Measurements from ENCODE around the gene GNG8. TPM values are rescaled to one million over a fixed set of nuclear protein-coding genes. Genes with fewer than 3 reads are reported as not detected.

Gene GNG8
- total and polyA plus RNA-seq, 2 experiments from 2014 or later = 5.9 TPM; not detected in 1

Other genes with a start within 250 kb of the GNG8 start
- 16.5 and 17.4 TPM in 2 replicates for gene CCDC8, start 222.6 kb downstream of the GNG8 start, total RNA-seq (2014; rRNA removed; shearing (Covaris generic))
- 5.6 and 6.0 TPM in 2 replicates for gene CCDC8, start 222.6 kb downstream of the GNG8 start, polyA plus RNA-seq (2016; fragmentation: Nextera tagmentation; extraction: Ambion mirVana)
- gene PNMA8C, start 207.3 kb downstream of the GNG8 start, total RNA-seq (2014; rRNA removed; shearing (Covaris generic)) = 2.3 and 2.6 TPM in 2 replicates
- 0.44 and 0.59 TPM in 2 replicates for gene PNMA8C, start 207.3 kb downstream of the GNG8 start, polyA plus RNA-seq (2016; fragmentation: Nextera tagmentation; extraction: Ambion mirVana)
- gene PNMA8A, start 164.6 kb downstream of the GNG8 start, total RNA-seq (2014; rRNA removed; shearing (Covaris generic)) = 17.8 and 19.6 TPM in 2 replicates
- gene PNMA8A, start 164.6 kb downstream of the GNG8 start, polyA plus RNA-seq (2016; fragmentation: Nextera tagmentation; extraction: Ambion mirVana) = 21.7 and 28.0 TPM in 2 replicates
- gene PNMA8B, start 140.3 kb downstream of the GNG8 start, total RNA-seq (2014; rRNA removed; shearing (Covaris generic)) = 1.6 and 1.7 TPM in 2 replicates
- 0.44 and 0.80 TPM in 2 replicates for gene PNMA8B, start 140.3 kb downstream of the GNG8 start, polyA plus RNA-seq (2016; fragmentation: Nextera tagmentation; extraction: Ambion mirVana)
- 193 and 215 TPM in 2 replicates for gene CALM3, start 34.9 kb downstream of the GNG8 start, total RNA-seq (2014; rRNA removed; shearing (Covaris generic))
- 143 and 148 TPM in 2 replicates for gene CALM3, start 34.9 kb downstream of the GNG8 start, polyA plus RNA-seq (2016; fragmentation: Nextera tagmentation; extraction: Ambion mirVana)
- not detected in 2 replicates for gene PTGIR, start 11.1 kb downstream of the GNG8 start, total RNA-seq (2014; rRNA removed; shearing (Covaris generic))
- gene PTGIR, start 11.1 kb downstream of the GNG8 start, polyA plus RNA-seq (2016; fragmentation: Nextera tagmentation; extraction: Ambion mirVana) = not detected in 2 replicates
- 1.2 and 2.6 TPM in 2 replicates for gene DACT3, start 25.0 kb upstream of the GNG8 start, total RNA-seq (2014; rRNA removed; shearing (Covaris generic))
- gene DACT3, start 25.0 kb upstream of the GNG8 start, polyA plus RNA-seq (2016; fragmentation: Nextera tagmentation; extraction: Ambion mirVana) = 0.75 and 0.78 TPM in 2 replicates
- 66.6 and 68.0 TPM in 2 replicates for gene PRKD2, start 80.9 kb upstream of the GNG8 start, total RNA-seq (2014; rRNA removed; shearing (Covaris generic))
- 53.8 and 53.9 TPM in 2 replicates for gene PRKD2, start 80.9 kb upstream of the GNG8 start, polyA plus RNA-seq (2016; fragmentation: Nextera tagmentation; extraction: Ambion mirVana)
- 25.5 and 31.9 TPM in 2 replicates for gene FKRP, start 109.9 kb upstream of the GNG8 start, total RNA-seq (2014; rRNA removed; shearing (Covaris generic))
- gene FKRP, start 109.9 kb upstream of the GNG8 start, polyA plus RNA-seq (2016; fragmentation: Nextera tagmentation; extraction: Ambion mirVana) = 8.9 and 11.5 TPM in 2 replicates
- 131 and 140 TPM in 2 replicates for gene STRN4, start 110.2 kb upstream of the GNG8 start, total RNA-seq (2014; rRNA removed; shearing (Covaris generic))
- gene STRN4, start 110.2 kb upstream of the GNG8 start, polyA plus RNA-seq (2016; fragmentation: Nextera tagmentation; extraction: Ambion mirVana) = 58.0 and 62.1 TPM in 2 replicates
- gene SLC1A5, start 152.4 kb upstream of the GNG8 start, total RNA-seq (2014; rRNA removed; shearing (Covaris generic)) = 249 and 272 TPM in 2 replicates
- 103 and 109 TPM in 2 replicates for gene SLC1A5, start 152.4 kb upstream of the GNG8 start, polyA plus RNA-seq (2016; fragmentation: Nextera tagmentation; extraction: Ambion mirVana)
- gene AP2S1, start 214.6 kb upstream of the GNG8 start, total RNA-seq (2014; rRNA removed; shearing (Covaris generic)) = 115 and 140 TPM in 2 replicates
- gene AP2S1, start 214.6 kb upstream of the GNG8 start, polyA plus RNA-seq (2016; fragmentation: Nextera tagmentation; extraction: Ambion mirVana) = 278 and 299 TPM in 2 replicates
- 49.4 and 57.7 TPM in 2 replicates for gene ARHGAP35, start 224.8 kb upstream of the GNG8 start, total RNA-seq (2014; rRNA removed; shearing (Covaris generic))
- gene ARHGAP35, start 224.8 kb upstream of the GNG8 start, polyA plus RNA-seq (2016; fragmentation: Nextera tagmentation; extraction: Ambion mirVana) = 13.6 and 14.4 TPM in 2 replicates

All from GM23338 (cell line).